ENCODE measurements around the gene PHLPP1.

DNA sequence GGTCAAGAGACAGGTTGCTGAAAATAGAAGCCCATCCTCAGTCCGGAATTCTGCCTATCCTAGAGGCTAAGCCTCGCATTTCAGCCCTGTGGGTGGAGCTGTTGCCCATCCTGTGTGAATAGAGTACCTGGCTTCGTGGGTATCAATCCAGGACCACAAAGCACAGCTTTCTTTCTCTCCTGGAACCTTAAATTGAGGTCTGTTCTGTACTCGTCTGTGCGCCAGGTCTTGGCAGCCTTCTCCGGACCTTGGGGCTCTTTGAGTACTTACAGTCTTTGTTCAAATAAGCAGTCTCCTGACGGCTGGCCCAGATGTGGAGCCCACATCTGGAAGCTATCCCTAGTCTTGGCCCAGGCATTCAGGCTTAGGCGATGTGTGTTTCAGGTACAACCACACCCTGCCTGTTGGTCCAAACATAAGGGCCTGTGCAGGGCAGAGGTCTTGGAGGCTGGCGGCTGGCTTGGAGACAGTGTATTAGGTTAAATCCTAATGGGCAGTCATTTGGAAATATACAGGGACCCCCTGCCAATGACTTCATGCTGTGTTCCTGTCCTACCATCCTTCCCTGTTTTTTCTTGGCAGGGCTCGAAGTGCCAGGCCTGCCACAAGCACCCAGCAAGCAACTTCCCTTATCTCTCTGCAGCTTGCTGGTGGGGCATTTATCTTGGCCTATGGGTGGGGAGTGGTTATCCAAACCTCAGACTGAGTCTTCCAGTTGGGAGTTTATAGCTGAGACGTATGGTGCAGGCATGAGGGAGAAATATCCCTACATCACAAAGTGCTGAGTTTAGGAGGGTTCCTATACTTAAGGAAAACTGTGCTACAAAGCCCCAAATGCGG lies 310.1 kb downstream of the PHLPP1 start:
- TF ChIP-seq, protein P1, sequence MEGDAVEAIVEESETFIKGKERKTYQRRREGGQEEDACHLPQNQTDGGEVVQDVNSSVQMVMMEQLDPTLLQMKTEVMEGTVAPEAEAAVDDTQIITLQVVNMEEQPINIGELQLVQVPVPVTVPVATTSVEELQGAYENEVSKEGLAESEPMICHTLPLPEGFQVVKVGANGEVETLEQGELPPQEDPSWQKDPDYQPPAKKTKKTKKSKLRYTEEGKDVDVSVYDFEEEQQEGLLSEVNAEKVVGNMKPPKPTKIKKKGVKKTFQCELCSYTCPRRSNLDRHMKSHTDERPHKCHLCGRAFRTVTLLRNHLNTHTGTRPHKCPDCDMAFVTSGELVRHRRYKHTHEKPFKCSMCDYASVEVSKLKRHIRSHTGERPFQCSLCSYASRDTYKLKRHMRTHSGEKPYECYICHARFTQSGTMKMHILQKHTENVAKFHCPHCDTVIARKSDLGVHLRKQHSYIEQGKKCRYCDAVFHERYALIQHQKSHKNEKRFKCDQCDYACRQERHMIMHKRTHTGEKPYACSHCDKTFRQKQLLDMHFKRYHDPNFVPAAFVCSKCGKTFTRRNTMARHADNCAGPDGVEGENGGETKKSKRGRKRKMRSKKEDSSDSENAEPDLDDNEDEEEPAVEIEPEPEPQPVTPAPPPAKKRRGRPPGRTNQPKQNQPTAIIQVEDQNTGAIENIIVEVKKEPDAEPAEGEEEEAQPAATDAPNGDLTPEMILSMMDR (conservative IDR thresholded peaks at IDR 0.05; ENCODE audit: low read length): 0 out of 2 replicates have a peak, but pooled peaks have one; percentile 17
- no peak for TF ChIP-seq EZH2phosphoT487 (IDR thresholded peaks at IDR 0.05; ENCODE audit: borderline replicate concordance, low read depth, low read length)

Measured in OCI-LY7 (cell line).